ENCODE results near the gene GPBP1L1. TPM values are rescaled to one million over a fixed set of nuclear protein-coding genes. Genes with fewer than 3 reads are reported as not detected.

The GPBP1L1 gene
- total RNA-seq, 1 donor from 2014 or later = 262 TPM

- Histone ChIP-seq H3F3A (ENCODE audit: low read depth) (no peaks in the 10 kb centered on the region), H3K4me3 (no peak overlapping the region), H3K79me2 (ENCODE audit: low read depth) (peaks cover 100% of the 10 kb centered on the region), H3K9ac (no peak overlapping the region), H3K9me3 (ENCODE audit: low read depth) (no peaks in the 10 kb centered on the region), H3K36me3 (no peaks in the 10 kb centered on the region), H2AFZ (replicated peaks) (no peak overlapping the region), H3K4me1 (no peaks in the 10 kb centered on the region), H3K4me2 (no peak overlapping the region), H3K27me3 (no peaks in the 10 kb centered on the region), H3K27ac (no peak overlapping the region), H4K20me1 (ENCODE audit: low read depth) (peaks cover 88% of the 10 kb centered on the region)
- no peak overlapping the region for H3K27ac Mint-ChIP-seq
- H3K9me3 Mint-ChIP-seq = peaks cover 8% of the 10 kb centered on the region
- H3K4me3 Mint-ChIP-seq = no peak overlapping the region
- peaks cover 38% of the 10 kb centered on the region for H3K36me3 Mint-ChIP-seq
- peaks cover 4% of the 10 kb centered on the region for H3K27me3 Mint-ChIP-seq (ENCODE audit: insufficient read depth, low read depth)
- no peak for TF ChIP-seq EZH2phosphoT487 (IDR thresholded peaks at IDR 0.05)
- no peak for DNase-seq (ENCODE audit: low spot score)
- peaks cover 4% of the 10 kb centered on the region for H3K4me1 Mint-ChIP-seq
These were observed 16.3 kb downstream of the GPBP1L1 start for GRCh38 chr1:45669859-45670655.

GRCh38 chr1:45669379-45669778 is 17.0 kb downstream of the GPBP1L1 start:
- Histone ChIP-seq H3K4me2 (no peak overlapping the region), H3K27ac (no peak overlapping the region), H3K4me3 (no peak overlapping the region), H3K27me3 (no peaks in the 10 kb centered on the region), H2AFZ (replicated peaks) (no peak overlapping the region), H3K9ac (no peak overlapping the region), H3K9me3 (ENCODE audit: low read depth) (no peaks in the 10 kb centered on the region), H3K36me3 (no peaks in the 10 kb centered on the region), H3K79me2 (ENCODE audit: low read depth) (peaks cover 100% of the 10 kb centered on the region), H3K4me1 (no peaks in the 10 kb centered on the region), H4K20me1 (ENCODE audit: low read depth) (peaks cover 82% of the 10 kb centered on the region), H3F3A (ENCODE audit: low read depth) (no peaks in the 10 kb centered on the region)
- peaks cover 4% of the 10 kb centered on the region for H3K27me3 Mint-ChIP-seq (ENCODE audit: insufficient read depth, low read depth)
- peaks cover 4% of the 10 kb centered on the region for H3K4me1 Mint-ChIP-seq
- no peak for DNase-seq (ENCODE audit: low spot score)
- TF ChIP-seq EZH2 (IDR thresholded peaks at IDR 0.05) (no peak), CTCF (IDR thresholded peaks at IDR 0.05) (no peak), EZH2phosphoT487 (IDR thresholded peaks at IDR 0.05) (no peak)
- peaks cover 8% of the 10 kb centered on the region for H3K9me3 Mint-ChIP-seq
- H3K4me3 Mint-ChIP-seq = no peak overlapping the region
- H3K27ac Mint-ChIP-seq = no peak overlapping the region
- peaks cover 35% of the 10 kb centered on the region for H3K36me3 Mint-ChIP-seq

- Mint-ChIP-seq H3K27ac (no peak overlapping the region), H3K4me1 (peaks cover 4% of the 10 kb centered on the region), H3K27me3 (ENCODE audit: insufficient read depth, low read depth) (peaks cover 4% of the 10 kb centered on the region), H3K9me3 (peaks cover 8% of the 10 kb centered on the region), H3K36me3 (peaks cover 34% of the 10 kb centered on the region), H3K4me3 (no peak overlapping the region)
- peaks cover 100% of the 10 kb centered on the region for H3K79me2 ChIP-seq (ENCODE audit: low read depth)
- H3K27me3 ChIP-seq = no peaks in the 10 kb centered on the region
- H4K20me1 ChIP-seq (ENCODE audit: low read depth) = peaks cover 81% of the 10 kb centered on the region
- TF ChIP-seq EZH2phosphoT487 (IDR thresholded peaks at IDR 0.05) = no peak
- TF ChIP-seq CTCF (IDR thresholded peaks at IDR 0.05) = no peak
- TF ChIP-seq EZH2 (IDR thresholded peaks at IDR 0.05) = no peak
- no peaks in the 10 kb centered on the region for H3K9me3 ChIP-seq (ENCODE audit: low read depth)
- H3K36me3 ChIP-seq = no peaks in the 10 kb centered on the region
- no peaks in the 10 kb centered on the region for H3K4me1 ChIP-seq
- H3K9ac ChIP-seq = no peak overlapping the region
- DNase-seq (ENCODE audit: low spot score) = no peak
- no peak overlapping the region for H3K27ac ChIP-seq
- H3F3A ChIP-seq (ENCODE audit: low read depth) = no peaks in the 10 kb centered on the region
- H3K4me2 ChIP-seq = no peak overlapping the region
- no peak overlapping the region for H3K4me3 ChIP-seq
- H2AFZ ChIP-seq (replicated peaks) = no peak overlapping the region
These were observed 17.8 kb downstream of the GPBP1L1 start for GRCh38 chr1:45668526-45668925.

All from neural progenitor cell (in vitro differentiated cells).